Fibroblast of skin of scalp (primary cell): ENCODE data around the gene ACTL8. TPM values are rescaled to one million over a fixed set of nuclear protein-coding genes. Genes with fewer than 3 reads are reported as not detected.
A peak's percentile ranks its signal among the peaks of the same experiment; 100 is the strongest.

Source experiments
- DNase-seq: peaks from one replicate; pipeline ENCODE4 v3.0.0-alpha.2; 2013
- polyA plus RNA-seq, 2 experiments: library from polyadenylated mRNA; unstranded; fragments of 120-200 nt; gene quantifications; one replicate each; pipeline ENCODE4 v1.2.1, GENCODE V29; 2013; ENCODE audit not compliant: insufficient read length in 2 of 2

Gene ACTL8, protein sequence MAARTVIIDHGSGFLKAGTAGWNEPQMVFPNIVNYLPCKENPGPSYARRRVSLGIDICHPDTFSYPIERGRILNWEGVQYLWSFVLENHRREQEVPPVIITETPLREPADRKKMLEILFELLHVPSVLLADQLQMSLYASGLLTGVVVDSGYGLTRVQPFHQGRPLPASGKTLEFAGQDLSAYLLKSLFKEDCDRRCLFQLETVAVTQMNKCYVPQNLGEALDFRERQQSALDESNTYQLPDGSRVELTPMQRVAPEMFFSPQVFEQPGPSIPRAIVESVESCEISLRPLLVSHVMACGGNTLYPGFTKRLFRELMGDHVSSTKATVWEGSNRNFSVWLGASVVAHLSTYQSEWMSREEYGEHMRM
- polyA plus RNA-seq (2013, experiment 1 of 2; ENCODE audit: insufficient read length) = not detected
- not detected for polyA plus RNA-seq (2013, experiment 2 of 2; ENCODE audit: insufficient read length)

- no peak for DNase-seq
Observed at GRCh38 chr1:17755120-17755519, at the start of gene ACTL8. TSS of gene ACTL8 (plus strand) at chr1:17755333. CDS start at chr1:17823009, 67,676 bp downstream.

- DNase-seq = no peak
Observed at GRCh38 chr1:17706445-17706844, 48.7 kb upstream of the ACTL8 start.

DNA sequence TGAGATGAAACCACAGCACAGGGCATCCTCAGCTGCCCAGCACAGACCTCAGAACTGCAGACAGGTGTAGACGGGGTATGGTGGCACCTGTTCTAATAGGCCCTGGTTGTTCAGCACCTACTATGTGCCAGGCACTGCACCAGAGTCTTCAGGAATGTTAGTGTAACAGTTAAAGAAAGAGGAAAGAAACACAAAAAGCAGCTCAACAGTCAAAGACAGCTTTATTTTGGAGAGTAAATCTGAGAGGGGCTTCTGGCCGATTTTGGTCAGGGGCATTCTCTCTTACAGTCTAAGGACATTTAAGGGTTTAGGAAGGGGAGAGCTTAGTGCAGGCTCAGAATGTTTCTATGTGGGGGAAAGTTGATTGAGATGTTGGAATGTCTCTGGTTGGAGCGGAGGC is 45.2 kb upstream of the ACTL8 start:
- no peak for DNase-seq

GRCh38 chr1:17710889-17711576 is 44.1 kb upstream of the ACTL8 start:
- no peak for DNase-seq

DNA sequence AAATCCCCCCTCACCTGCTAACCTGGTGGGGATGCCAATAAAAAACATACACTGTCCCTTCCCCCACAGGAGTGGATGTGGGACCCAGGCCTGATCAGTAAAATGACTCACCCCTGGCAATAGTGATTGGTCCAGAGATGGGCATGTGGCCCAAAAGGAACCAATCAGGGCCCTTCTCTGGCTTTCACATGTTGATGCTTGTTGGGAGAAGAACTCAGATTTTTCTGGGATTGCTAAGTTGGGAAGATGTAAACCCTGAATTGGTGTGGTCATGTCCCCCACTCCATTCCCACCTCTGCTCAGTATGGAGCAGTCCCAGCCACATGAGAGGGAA is 43.6 kb upstream of the ACTL8 start:
- DNase-seq = no peak

DNA sequence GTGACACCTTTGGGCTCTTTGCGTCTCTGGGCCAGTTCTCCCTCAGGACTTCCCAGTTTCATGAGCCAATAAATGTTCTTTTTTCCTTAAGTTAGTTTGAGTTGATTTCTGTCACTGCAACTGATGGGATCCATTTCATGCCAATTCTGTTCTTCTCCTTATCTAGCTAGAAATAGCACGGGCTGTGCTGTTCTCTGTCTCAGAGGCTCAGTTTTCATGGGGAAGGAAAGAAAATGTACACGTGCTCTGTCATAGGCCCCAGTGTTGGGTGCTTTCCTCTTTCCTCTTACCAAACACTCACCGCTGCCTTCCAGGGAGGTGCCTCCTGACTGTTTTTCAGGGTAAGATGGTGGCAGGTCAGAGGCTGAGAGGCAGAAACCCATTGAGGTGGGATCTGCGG is 43.2 kb upstream of the ACTL8 start:
- no peak for DNase-seq

DNA sequence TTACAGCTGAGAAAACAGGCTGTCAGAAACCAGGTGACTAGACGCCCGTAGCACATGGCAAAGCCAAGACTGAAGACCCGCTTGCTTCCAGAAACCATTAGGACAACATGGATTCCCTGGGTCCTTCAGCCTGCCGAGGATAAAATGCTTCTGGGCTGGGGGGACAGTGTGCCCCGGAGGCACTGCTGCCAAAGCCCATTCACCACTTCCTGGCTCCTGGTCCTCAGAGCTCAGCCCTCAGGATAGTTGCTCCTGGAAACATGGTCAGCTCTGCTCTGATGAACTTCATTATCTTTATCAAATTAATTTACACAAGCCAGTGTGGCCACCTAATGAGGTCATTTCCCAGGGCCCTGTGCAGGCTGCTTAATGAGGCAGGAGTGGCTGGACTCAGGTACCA is 41.1 kb upstream of the ACTL8 start:
- no peak for DNase-seq

DNA sequence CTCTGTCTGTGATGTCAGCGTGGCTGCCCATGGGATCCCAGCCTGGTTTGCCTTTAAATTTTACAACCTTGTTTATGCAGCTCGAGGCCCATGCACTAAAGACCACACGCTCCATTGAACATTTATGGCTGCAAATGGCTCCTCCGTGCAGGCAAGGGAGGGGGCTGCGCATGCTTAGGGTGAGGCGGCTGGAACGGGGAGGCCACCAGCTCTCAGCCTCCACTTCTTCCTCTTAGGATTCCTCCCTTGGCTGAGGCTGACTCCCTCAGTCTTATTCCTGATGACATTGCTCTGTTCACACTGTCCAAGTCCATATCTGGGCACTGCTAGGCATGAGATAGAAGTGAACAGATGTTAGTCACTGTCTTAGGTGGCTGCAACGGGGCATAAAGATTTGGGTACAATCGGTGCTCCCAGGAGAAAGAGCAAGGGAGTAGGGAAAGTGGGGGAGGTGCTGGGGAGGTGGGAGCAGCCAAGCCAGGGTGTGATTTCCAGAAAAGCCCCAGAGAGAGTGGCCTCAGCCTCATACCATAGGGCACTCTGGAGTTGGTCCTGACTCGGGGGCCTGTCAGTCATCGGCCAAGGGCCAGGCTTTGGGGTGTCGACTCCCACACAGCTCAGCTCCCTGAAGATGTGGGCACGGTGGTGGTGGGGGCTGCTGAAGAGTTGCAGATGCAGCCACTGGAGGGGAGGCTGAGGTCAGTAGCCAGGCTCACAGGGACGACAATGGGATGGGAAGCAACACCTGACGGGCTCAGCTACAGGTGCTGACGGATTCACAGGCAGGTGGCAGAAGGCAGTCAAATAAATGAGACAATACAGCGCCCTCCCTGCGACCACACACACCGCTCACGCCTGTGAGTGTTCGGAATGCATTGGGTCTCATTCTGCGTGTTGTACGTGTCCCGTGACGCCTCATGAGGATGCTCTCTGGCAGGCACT is 37.3 kb upstream of the ACTL8 start:
- DNase-seq = no peak

DNA sequence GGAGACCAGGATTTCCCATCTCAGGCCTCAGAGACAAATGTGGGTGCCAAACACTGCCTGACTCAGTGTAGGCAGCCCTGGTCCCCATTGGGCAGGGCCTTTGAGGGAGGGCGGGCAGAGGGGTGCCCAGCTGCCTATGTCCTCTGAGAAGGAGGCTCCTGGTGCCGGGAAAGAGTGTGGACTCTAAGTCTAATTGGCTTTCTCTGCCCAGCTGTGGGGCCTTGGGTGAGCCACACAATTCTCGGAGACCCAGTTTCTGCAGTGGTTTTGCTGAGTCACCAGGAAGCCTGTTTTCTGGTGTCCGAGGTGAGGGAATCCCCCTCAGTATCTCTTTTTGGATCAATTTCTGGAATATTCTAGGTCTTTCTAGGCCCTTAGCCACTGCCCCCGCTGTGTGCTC is 35.3 kb upstream of the ACTL8 start:
- peak; percentile 7 for DNase-seq

- DNase-seq = no peak
Observed at GRCh38 chr1:17721444-17721843, 33.7 kb upstream of the ACTL8 start.

DNA sequence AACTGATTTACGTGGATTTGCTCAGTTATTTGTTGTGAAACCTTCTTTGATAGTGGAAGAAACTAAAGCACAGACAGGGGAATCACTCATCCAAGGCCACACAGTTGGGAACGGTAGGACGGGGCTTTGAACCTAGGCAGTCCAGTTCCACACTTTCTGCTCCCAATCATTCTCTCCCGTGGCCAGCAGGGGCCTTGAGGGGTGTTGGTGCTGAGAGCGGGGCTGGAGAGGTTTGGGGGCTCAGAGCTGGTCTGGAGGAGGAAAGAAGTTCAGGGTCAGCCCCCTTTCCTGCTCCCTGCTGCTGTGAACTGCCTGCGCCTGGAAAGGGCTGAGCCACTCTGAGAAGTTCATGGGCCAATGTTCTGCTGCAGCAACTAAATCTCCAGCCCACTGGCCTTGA is 31.4 kb upstream of the ACTL8 start:
- DNase-seq = no peak

DNA sequence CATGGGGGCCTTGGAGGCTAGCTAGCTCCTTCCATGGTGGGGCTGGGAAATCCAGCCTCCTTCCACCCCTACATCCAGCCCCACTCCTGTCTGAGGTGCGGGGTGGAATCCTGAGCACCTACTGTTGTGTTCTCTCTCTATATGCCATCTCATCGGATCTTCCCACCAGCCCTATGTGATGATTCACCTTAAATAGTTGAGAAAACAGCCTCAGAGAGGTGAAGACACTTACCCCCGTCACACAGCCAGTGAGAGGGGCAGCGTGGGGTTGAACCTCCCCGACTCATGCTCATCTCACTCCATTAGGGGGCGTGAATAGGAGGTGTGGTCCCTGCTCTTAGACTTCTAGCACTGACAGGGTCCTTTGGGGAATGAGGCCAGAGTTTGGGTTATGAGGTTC is 31.0 kb upstream of the ACTL8 start:
- no peak for DNase-seq

DNA sequence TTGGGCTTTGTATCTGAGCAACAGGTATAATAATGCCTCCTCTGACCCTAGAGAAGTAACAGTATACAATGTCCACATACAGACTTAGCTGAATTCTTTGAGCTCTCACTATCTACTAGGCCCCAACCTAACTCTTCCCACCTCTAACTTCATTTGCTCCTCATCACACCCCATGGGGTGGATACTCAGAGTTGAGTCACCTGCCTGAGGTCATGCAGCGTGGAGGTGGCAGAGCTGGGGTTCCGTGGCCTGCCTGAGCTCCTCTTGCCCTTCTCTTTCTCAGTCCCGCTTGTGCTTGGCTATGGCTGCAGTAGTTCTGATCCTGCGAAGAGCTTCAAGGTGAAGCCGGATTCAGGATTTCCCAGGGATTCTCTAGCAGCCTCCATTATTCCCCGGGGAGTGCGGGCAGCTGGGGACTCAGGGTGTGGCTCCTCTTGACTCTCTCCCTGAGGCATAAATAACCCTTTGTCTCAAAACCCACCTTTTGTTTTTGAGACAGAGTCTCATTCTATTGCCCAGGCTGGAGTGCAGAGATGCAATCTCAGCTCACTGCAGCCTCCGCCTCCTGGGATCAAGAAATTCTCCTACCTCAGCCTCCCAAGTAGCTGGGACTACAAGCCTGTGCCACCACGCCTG is 29.9 kb upstream of the ACTL8 start:
- DNase-seq = no peak

GRCh38 chr1:17725811-17726582 is 29.1 kb upstream of the ACTL8 start:
- DNase-seq = no peak

DNA sequence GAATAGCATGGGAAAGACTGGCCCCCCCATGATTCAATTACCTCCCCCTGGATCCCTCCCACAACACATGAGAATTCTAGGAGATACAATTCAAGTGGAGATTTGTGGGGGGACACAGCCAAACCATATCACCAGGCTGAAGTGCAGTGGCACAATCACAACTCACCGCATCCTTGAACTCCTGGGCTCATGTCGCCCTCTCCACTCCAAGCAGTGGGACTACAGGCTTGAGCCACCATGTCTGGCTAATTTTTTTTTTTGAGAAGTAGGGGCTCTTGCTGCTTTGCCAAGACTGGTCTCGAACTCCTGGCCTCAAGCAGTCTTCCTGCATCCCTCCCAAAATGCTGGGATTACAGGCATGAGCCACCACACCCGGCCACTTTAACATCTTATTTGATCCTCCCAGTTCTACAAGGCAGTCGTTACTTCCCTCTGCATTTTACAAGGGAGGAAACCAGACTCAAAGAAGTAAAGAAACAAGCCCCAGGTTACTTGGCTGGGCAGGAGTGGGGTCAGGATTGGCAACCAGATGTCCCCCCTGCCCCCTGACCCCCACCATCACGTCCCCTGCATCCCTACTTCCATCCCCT is 26.9 kb upstream of the ACTL8 start:
- no peak for DNase-seq

- no peak for DNase-seq
Observed at GRCh38 chr1:17729248-17729647, 25.9 kb upstream of the ACTL8 start.

DNA sequence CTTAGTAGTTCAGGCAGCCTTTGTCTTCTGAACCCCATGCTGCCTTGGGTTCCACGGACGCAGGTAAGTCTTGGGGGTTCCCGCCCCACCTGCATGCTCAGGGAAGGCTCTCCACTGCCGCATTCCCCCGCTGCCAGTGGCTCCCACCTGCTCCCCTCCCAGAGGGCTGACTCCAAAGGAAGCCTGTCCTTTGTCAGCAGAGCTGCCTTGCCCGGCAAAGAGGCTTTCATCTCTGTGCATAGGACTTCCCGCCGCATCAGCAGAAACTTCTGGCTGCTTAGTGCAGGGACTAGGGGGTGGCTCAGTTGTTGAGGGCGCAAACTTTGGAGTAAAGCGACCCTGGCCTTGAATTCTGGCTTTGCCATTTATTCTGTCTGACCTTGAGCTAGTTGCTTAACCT is 25.2 kb upstream of the ACTL8 start:
- no peak for DNase-seq

- DNase-seq = no peak
Observed at GRCh38 chr1:17731460-17731859, 23.7 kb upstream of the ACTL8 start.

DNA sequence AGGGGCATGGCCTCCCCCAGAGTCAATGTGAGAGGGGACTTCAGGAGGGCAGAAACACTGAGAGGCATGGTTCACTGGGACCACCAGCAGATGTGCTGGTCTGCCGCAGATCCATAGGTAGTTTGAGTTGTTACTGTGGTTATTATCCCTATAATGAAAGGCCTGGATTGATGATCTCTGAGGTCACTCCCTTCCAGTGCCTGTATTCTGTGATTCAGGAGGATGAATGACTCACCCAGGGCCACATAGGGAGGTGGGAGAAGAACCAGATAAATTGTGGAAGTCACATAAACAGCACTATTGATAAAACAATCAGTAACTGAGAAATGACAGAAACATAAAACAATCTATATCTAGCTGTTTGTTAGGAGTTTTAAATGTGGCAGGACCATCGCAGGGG is 22.7 kb upstream of the ACTL8 start:
- DNase-seq = peak; percentile 27

- no peak for DNase-seq
Observed at GRCh38 chr1:17733661-17734060, 21.5 kb upstream of the ACTL8 start.

DNA sequence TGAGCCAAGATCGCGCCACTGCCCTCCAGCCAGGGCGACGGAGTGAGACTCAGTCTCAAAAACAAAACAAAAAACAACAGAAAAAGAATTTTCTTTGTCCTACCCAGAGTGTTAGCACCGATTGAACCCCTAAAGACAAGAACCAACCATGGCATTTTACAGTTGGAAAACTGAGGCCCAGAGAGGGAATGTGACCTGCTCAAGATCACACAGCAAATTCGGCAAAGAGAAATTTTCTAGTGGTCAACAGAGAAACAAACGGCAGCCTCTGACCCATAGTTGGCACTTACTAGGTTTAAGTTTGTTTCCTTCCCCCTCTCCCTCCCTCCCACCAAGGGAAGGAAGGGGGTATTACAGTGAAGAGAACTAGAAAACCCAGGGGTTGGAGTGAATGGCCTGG is 20.5 kb upstream of the ACTL8 start:
- no peak for DNase-seq
